ENCODE data around the gene CNNM4.

The CNNM4 gene

GRCh38 chr2:96760036-96760985 is at the start of gene CNNM4:
Gene CNNM4 (plus strand): TSS chr2:96760902. CDS start chr2:96761000, 98 bp downstream.
- TF ChIP-seq GATA2 (IDR thresholded peaks at IDR 0.05; ENCODE audit: low read depth, low read length) (no peak), GATA3 (IDR thresholded peaks at IDR 0.05; ENCODE audit: low read depth, low read length) (no peak)

GRCh38 chr2:96710985-96711384 is 49.7 kb upstream of the CNNM4 start:
- no peak for TF ChIP-seq GATA3 (IDR thresholded peaks at IDR 0.05; ENCODE audit: low read depth, low read length)
- TF ChIP-seq GATA2 (IDR thresholded peaks at IDR 0.05; ENCODE audit: low read depth, low read length) = no peak

- TF ChIP-seq GATA3 (IDR thresholded peaks at IDR 0.05; ENCODE audit: low read depth, low read length) (no peak), GATA2 (IDR thresholded peaks at IDR 0.05; ENCODE audit: low read depth, low read length) (no peak)
These were observed 45.0 kb upstream of the CNNM4 start for GRCh38 chr2:96715658-96716057.

GRCh38 chr2:96716388-96716787 is 44.3 kb upstream of the CNNM4 start:
- TF ChIP-seq GATA3 (IDR thresholded peaks at IDR 0.05; ENCODE audit: low read depth, low read length) = no peak

GRCh38 chr2:96726131-96726530 is 34.6 kb upstream of the CNNM4 start:
- TF ChIP-seq GATA2 (IDR thresholded peaks at IDR 0.05; ENCODE audit: low read depth, low read length) = no peak
- TF ChIP-seq GATA3 (IDR thresholded peaks at IDR 0.05; ENCODE audit: low read depth, low read length) = no peak

- TF ChIP-seq GATA2 (IDR thresholded peaks at IDR 0.05; ENCODE audit: low read depth, low read length) (no peak), GATA3 (IDR thresholded peaks at IDR 0.05; ENCODE audit: low read depth, low read length) (no peak)
These were observed 33.3 kb upstream of the CNNM4 start for GRCh38 chr2:96727431-96727830.

- TF ChIP-seq GATA3 (IDR thresholded peaks at IDR 0.05; ENCODE audit: low read depth, low read length) = no peak
- no peak for TF ChIP-seq GATA2 (IDR thresholded peaks at IDR 0.05; ENCODE audit: low read depth, low read length)
These were observed 31.0 kb upstream of the CNNM4 start for GRCh38 chr2:96729748-96730147.

GRCh38 chr2:96730212-96730611 is 30.5 kb upstream of the CNNM4 start:
- no peak for TF ChIP-seq GATA3 (IDR thresholded peaks at IDR 0.05; ENCODE audit: low read depth, low read length)
- no peak for TF ChIP-seq GATA2 (IDR thresholded peaks at IDR 0.05; ENCODE audit: low read depth, low read length)

- TF ChIP-seq GATA3 (IDR thresholded peaks at IDR 0.05; ENCODE audit: low read depth, low read length) = no peak
- no peak for TF ChIP-seq GATA2 (IDR thresholded peaks at IDR 0.05; ENCODE audit: low read depth, low read length)
These were observed 26.8 kb upstream of the CNNM4 start for GRCh38 chr2:96733931-96734330.

GRCh38 chr2:96734880-96735583 is 25.7 kb upstream of the CNNM4 start:
- TF ChIP-seq GATA2 (IDR thresholded peaks at IDR 0.05; ENCODE audit: low read depth, low read length) = no peak
- no peak for TF ChIP-seq GATA3 (IDR thresholded peaks at IDR 0.05; ENCODE audit: low read depth, low read length)

- TF ChIP-seq GATA3 (IDR thresholded peaks at IDR 0.05; ENCODE audit: low read depth, low read length) (no peak), GATA2 (IDR thresholded peaks at IDR 0.05; ENCODE audit: low read depth, low read length) (no peak)
These were observed 23.5 kb upstream of the CNNM4 start for GRCh38 chr2:96737251-96737650.

- no peak for TF ChIP-seq GATA2 (IDR thresholded peaks at IDR 0.05; ENCODE audit: low read depth, low read length)
- no peak for TF ChIP-seq GATA3 (IDR thresholded peaks at IDR 0.05; ENCODE audit: low read depth, low read length)
These were observed 22.9 kb upstream of the CNNM4 start for GRCh38 chr2:96737831-96738230.

- no peak for TF ChIP-seq GATA3 (IDR thresholded peaks at IDR 0.05; ENCODE audit: low read depth, low read length)
- TF ChIP-seq GATA2 (IDR thresholded peaks at IDR 0.05; ENCODE audit: low read depth, low read length) = no peak
These were observed 21.5 kb upstream of the CNNM4 start for GRCh38 chr2:96739076-96739632.

GRCh38 chr2:96739633-96740428 is 20.9 kb upstream of the CNNM4 start, which contains the start of gene LMAN2L:
Gene LMAN2L (minus strand): TSS chr2:96740064. CDS start chr2:96740040, 24 bp downstream.
- no peak for TF ChIP-seq GATA3 (IDR thresholded peaks at IDR 0.05; ENCODE audit: low read depth, low read length)
- no peak for TF ChIP-seq GATA2 (IDR thresholded peaks at IDR 0.05; ENCODE audit: low read depth, low read length)

Measured in SH-SY5Y (cell line).